Stimulated activated CD8-positive, alpha-beta memory T cell treated with anti-CD3 and anti-CD28 coated beads, Interleukin-4, amount 100 ng/mL, for 48 hours (primary cell): ENCODE measurements around the gene REEP1.
A peak's percentile ranks its signal among the peaks of the same experiment; 100 is the strongest.

Experiments used
- DNase-seq: peaks from one replicate; pipeline ENCODE4 v3.0.0-alpha.2; 2020

REEP1 gene

DNA sequence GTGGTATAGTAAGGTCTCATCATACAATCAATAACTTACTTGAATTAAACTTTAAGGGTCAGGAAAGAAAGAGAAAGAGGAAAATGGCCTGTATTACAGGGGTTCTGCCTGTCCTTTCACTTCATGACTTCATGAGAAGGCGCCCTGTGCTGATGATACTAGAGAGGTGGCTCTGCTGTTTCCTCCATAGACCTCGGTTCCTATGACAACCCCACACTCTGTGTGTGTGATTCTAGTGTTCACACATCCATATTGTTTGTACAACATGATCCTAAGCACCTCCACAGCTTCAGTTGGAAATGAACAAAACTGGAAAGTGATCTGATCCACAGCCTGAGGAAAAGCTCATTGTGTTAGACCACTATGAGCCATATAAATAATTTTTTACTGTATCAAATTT lies 7.0 kb upstream of the REEP1 start:
- DNase-seq: no peak

DNA sequence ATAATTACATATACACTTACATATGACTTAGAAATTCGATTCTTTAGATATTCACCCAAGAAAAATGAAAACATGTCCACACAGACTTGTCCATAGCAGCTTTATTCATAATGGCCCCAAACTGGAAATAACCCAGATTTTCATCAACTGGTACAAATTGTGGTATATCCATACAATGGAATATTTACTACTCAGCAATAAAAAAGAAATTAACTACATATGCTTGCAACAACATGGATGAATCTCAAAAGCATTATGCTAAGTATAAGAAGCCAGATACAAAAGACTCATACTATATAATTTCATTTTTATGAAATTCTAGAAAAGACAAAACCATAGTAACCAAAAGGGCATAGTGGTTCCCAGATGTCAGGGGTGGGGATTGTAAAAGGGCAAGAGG lies 5.1 kb upstream of the REEP1 start:
- no peak for DNase-seq

DNA sequence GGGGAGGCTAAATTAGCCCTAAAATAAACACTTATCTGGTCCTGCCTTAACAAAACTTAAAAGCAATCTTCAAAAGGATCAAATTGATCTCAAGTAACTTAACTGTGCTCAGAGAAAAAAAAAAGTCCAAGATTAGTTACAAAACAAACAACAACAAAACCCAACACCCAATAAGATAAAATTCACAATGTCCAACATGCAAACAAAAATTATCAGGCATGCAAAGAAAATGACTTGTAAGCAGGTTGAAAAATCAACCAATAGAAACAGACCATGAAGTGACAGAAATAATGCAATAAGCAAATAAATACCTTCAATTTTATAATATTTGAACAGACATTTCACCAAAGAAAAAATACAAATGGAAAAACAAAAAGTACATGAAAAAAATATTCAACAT lies 4.0 kb upstream of the REEP1 start:
- DNase-seq: no peak

DNA sequence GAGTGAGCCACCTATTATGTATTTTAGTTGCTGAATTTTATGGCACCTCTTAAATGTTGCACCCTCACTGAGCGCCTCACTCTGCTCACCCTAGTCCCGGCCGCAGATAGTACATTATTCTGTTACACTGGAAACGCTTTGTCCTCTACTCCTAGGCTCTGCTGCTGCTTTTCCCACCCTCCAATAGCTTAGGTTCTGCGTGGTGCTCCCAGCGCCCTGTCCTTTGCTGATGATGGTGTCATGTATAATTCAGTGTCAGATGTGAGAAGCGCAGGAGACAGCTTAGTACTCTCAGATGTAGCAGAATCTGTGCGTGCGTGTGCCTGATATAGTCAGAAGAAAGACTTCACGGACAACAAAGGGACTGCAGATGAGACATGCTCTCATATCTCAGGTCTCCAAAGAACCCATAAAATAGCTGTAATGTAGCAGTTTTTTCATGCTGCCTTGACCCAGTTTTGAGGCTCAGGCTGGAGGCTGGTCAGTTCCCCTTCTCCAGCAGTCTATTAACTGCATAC lies 1.4 kb upstream of the REEP1 start:
- DNase-seq: no peak

DNA sequence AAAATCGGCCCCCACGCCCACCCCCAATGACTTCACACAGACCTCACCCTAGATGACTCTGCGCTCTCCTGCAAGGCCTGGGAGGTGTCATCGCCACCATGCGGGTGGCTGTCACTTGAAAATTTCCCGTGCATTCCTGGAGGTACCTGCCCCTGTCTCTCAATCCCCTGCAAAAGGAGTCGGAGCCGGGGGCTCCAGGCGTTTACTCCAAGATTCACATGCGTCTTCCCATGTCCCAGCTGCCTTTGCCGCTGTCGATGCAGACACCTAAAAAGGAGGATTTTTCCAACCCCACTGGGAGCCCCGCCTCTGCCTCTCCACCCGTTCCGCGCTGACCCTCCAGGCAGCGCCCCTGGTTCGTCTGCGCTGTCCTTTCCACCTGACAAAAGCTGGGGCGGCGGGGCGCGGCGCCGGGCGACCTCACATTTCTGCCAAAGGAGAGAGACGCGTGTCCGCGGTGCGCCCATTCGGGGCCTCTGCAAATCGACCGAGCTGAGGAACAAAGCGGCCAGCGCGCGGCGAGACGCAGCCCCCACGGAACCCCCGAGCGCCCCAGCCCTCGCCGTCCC lies 667 bp downstream of the REEP1 start:
- peak; percentile 36 for DNase-seq

DNA sequence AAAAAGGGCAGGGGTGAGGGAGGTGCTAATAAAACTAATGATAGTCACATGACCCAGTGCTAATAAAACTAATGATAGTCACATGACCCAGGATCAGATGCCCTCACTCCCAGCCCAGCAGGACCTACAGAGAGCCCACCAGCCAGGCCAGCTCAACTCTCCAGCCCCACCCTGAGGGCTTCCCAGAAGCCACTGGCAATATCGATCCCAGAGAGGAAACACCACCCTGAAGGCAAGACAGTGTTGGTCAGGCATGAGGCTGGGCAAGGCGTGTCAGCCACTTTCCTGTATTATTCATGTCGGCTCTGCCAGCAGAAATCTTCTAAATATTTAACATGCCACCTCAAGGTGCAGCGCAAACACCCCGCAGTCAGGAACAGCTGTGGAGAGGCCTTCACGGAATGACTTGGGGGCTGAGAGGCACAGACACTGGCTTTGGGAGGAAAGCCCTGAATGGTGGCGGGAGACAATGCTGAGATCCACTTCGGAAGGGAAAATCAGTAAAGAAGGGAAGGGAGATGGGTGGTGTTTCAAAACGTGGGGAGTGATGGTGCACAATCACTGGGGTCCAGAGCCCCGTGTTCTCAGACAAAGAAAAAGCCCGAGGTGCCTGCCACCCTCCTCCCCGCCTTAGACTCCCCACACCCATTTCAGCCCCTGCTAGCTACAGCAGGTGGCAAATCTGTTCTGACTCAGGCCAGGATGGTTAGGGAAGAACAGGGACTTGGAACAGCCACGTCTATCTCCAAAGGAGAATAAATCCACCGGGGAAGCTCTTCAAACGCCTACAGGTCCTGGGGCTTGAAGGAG lies 1.4 kb downstream of the REEP1 start:
- DNase-seq: no peak

DNA sequence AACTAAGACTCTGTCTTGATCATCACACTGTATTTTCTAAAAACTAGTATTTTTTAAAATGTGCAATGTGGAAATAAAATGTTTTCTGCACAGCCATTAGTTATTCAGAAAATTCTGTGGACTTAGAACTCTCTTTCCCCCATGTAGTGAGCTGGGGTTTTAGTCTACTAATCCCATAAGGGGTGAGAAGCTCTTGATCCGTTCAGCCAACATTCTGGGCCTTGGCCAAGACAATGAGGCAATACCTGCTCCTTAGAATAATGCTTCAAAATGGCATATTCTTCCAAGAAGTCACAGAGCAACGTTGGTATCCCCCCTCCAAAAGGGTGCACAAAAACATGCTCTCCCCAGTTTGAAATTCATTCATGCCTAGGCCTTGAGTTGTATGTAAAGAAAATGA lies 4.0 kb downstream of the REEP1 start:
- no peak for DNase-seq

DNA sequence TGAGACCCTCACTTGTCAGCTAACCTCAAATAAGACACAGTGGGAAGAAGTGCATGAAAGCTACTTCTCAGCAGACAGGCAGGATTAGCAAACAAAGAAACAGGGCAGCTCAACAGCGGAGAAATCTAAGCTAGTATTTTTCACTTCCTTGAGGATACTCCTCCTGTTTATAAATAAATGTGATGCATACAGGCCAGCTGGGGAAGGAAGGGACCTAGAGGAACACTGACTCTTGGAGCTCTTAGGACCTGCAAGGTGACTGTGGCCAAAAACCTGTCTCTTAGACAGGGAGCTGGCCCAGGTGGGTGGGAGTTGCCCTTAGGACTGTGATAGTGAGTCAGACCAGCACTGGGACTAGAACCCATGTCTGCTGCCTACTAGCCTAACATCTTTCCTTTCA lies 4.8 kb downstream of the REEP1 start:
- no peak for DNase-seq

DNA sequence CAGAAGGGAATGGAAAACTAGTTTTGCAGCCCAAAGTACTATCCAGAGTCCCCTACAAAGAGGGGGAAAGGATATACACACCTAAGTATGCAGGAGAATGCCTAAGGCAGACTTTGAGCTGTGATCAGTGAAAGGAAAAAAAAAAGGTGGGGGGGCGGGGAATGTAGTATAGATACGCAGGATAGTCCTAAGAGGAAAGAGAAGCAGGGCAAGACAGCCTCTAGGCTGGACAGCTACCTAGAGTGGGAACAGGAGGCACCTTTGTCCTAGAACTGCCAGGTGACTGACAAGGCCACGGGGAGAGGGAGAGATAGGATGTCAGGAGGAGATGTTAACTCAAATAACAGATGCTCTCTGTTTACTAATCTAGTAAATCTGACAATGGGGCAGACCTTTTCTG lies 6.0 kb downstream of the REEP1 start:
- no peak for DNase-seq

DNA sequence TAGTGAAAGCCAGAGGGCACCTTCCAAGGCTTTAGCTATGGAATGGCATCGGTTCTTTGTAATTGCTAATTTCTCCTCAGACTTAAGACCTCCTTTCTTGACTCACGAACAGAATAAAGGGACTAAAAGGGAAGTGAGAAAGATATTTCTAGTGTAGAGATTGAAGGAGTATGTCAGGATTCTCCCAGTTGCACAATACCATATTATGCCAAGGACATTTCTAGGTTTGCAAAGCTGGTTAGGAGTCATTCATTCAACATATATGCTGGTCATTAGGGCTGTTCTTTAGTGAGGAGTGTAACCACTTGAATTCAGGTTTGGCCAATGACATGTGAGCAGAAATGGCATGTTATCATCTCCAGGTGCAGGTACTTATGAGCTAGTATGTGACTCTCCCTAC lies 7.4 kb downstream of the REEP1 start:
- DNase-seq: no peak

DNA sequence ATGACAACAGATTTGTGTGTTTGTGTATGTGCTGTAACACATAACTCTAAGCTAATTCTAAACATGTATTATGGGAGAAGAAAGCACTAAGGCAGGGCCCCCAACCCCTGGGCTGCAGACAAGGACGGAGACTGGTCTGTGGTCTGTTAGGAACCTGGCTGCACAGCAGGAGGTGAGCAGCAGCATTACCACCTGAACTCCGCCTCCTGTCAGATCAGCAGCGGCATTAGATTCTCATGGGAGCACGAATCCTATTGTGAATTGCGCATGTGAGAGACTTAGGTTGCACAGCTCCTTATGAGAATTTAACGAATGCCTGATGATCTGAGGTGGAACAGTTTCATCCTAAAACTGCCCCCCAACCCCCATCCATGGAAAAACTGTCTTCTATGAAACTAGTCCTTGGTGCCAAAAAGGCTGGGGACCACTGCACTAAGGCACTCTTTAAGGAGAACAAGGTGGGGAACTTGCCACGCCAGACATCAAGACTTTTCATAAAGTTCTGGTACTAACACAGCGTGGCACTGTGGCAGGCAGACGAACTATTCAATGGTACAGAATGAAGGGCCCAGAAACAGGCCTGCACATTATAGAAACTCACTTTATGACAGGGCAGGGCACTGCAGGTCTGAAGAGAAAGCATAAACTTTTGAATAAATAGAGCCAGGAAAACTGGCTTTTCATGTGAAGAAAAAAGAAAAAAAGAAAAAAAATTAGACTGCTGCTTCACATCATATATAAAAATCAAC lies 14.0 kb downstream of the REEP1 start:
- no peak for DNase-seq

DNA sequence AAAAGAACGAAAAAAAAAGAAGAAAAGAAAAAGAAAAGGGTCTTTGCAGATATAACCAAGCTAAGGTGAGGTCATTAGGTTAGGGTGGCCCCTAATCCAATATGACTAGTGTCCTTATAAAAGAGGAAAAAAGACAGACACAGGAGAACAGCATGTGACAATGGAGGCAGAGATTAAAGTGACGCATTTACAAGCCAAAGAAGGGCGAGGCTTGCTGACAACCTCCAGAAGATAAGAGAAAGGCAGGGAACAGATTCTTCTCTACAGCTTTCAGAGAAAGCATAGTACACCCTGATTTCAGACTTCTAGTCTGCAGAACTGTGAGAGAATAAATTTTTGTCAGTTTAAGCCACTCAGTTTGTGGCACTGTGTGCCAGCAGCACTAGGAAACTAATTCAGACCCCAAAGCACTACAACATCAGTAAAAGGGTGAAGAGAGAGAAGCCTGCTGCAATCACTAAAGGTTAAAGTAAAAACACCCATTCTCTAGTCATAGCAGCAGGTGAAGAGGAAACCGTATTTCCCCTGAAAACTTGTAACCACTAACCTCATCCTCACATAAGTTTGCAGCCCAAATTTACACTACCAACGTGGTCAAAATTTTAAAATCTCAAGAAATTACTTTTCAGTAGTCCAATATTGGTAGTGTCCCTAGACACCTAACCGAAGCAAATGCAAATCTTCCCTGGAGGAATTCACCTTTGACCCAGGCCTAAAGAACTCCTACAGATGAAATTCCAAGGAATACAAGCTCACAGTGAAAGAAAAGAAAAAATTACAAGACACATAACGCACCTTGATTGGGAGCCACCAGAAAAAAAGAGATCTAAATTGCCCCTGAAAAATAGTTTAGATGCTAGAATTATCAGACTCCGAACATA lies 17.5 kb downstream of the REEP1 start:
- no peak for DNase-seq

DNA sequence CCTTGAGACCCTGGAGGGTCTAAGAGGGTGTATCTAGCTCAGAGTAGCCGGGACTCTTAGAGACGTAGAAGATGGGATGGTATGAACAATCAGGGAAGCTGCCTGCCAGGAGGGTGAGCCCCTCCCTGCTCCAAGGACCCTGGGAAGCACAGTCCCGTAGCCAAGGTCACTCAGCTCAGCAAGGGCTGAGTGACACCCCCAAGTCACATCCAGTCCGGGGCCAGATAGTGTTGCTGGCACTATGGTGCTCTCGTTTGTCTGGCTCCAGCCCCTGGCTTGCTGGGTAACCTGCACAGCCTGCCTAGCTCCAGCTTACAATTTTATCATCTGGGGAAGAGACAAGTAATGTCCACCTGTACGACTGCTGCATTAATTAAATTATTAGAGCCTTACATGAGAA lies 22.3 kb downstream of the REEP1 start:
- no peak for DNase-seq

DNA sequence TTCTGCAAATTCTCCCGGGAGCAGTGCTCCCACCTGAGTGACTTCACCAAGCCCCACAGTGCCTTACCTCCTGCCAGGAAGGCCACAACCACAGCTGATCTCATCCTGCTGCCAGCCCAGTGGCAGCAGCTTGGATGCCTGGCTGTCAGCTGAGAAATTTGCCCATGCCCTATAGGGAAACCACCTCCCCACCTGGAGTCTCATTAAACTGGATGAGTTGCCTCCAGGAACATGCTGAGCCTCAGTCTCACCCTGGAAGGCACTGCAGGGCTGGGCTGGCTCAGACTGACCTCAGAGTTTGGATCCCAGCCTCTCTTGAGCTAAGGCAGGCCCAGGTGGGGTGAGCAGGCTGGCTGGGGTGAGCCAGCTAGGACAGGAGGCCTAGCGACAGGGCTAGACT lies 23.3 kb downstream of the REEP1 start:
- no peak for DNase-seq

DNA sequence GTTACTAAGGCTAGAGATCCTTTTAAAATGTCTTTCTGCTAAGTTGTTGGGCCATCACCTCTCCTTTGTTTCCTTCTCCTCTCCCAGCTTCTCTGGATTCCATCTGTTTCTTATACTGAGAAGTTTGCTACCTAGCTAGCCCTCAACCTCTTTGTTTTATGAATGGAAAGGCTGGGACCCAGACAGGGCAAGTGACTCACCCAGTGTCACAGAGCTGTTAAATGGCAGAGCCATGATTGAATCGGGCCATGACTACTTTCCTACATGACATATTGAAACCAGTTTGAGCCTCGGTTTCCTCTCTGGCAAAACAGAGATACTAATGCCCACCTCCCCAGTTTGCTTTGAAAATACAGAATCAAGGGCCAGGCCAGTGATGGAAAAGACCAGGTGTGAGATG lies 24.1 kb downstream of the REEP1 start:
- no peak for DNase-seq

DNA sequence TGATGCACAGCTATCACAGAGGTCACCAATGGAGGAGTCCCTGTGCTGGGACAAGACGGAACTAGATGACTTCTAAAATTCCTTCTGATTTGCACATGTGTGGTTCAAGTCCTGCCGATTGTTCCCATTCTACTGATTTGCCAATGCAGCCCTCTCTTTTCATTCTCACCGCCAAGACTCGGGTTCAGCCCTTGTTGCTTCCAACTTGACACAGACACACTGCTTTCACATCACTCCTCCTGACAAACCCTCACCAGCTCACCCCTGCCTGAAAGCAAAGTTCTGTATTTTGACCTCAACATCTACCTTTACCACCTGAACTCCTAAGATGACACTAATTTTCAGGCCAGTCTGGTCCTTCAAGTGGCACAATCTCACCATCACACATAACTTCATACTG lies 25.5 kb downstream of the REEP1 start:
- DNase-seq: no peak

DNA sequence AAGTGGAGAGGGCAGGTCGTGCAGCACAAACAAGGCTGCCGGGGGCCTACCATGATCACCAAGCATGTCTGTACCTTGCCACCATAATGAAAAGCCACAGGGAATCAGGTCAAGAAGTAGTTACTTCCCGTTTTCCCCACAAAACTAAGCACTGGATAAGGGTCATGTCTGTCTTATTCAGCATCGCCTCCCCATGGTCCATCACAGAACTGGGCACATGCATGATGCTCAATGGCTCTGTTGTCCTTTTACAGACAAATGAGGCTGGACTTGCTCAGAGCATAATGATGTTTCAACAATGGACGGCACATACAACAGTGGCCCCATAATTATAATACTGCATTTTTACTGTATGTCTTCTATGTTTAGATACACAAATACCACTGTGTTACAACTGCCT lies 27.5 kb downstream of the REEP1 start:
- DNase-seq: no peak

DNA sequence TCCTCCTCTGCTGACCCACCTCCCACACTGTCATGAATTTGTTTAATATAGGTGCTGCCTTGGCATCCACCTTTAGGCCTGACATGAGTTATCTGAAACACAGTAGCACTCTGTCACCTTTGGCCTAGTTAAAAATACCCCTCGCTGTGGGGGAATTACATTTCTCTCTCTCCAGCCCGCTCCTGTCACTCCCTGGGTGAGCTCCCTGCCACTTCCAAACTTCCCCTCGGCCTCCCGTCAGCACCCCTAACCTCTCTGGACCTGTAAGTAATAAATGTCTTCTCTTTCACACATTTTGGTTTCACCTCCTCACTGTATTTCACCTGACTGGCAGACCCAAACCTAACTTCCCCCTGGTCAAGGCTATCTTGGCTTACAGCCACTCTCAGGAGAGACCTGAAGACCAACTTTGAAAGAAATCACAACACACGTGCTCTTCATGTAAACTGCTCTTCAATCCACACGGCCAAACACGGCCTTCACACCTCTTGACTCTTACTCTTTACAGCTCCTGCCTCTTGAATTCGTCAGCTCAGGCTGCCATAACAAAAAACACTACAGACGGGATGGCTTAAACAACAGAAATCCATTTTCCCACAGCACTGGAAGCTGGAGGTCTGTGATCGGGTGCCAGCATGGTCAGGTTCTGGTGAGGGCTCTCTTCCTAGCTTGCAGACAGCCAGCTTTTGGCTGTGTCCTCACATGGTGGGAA lies 28.3 kb downstream of the REEP1 start:
- no peak for DNase-seq

DNA sequence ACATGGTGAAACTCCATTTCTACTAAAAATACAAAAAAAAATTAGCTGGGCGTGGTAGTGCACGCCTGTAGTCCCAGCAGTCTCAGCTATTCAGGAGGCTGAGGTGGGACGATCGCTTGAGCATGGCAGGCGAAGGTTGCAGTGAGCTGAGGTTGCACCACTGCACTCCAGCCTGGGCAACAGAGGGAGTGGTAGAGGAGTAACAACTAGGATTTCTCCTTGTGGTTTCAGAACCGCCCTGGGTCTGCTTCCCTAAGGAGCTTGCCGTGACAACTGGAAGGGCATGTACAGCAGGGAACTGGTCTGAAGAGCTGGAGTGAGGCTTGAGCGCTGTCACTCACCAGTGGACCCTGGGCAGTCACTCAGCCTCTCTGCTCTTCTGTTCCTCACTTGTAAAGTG lies 29.1 kb downstream of the REEP1 start:
- no peak for DNase-seq

DNA sequence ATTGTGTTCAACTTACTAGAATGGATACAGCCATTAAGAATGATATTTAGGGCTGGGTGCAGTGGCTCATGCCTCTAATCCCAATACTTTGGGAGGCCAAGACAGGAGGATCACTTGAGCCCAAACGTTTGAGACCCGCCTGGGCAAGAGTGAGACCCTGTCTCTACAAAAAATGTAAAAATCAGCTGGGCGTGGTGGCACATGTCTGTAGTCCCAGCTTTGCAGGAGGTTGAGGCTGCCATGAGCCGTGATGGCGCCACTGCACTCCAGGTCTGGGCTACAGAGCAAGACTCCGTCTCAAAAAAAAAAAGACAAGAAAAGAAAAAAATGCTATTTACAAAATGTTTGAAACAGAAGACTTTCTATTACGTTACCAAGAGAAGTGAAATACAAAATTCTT lies 30.0 kb downstream of the REEP1 start:
- DNase-seq: no peak

DNA sequence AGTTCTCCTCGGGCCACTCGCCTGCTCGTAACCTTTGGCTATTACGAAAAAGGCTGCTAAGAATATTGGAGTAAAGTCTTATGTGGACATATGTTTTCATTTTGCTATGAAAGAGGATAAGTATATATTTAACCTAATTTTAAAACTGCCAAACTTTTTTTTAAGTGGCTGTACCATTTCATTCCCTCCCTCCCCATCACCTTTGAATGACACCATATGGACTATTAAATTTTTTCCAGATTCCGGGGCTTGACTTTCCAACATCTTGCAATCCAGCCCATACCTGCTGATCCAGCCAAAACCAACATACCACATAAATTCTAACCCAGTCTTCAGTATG lies 31.5 kb downstream of the REEP1 start:
- no peak for DNase-seq

DNA sequence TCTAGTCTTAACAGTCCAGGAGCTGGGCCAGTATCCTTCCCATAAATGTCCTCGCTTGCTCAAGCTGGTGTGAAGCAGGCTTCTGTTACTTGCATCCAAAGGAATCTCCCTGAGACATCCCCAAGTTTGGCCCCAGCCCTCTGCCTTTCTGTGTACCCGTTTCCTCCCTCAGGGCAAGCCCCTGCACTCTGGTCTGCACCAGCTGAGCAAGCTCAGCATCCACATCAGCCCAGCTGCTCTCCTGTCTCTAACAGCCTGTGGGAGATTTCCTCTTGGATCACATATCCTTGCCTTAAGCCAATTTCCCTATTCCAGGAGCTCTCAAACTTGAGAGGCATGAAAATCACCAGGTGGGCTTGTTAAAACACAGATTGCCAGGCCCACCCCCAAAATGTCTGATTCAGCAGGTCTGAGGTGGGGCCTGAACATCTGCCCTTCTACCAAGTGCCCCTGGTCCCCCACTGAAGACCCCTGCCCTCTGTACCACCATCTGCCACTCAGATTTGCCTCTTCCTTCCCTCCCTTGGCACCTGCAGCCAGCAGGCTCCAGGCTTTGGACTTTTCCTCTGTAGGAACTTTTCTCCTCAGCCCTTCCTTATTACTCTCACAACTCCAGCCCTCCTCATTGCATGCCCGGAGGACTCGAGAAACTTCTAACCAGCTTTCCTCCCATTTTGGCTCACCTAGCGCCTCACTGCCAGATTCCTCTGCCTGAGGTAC lies 32.1 kb downstream of the REEP1 start:
- DNase-seq: no peak
